Vagina (tissue), 2 donors: Measurements from ENCODE around the gene PLK2. TPM values are rescaled to one million over a fixed set of nuclear protein-coding genes. Genes with fewer than 3 reads are reported as not detected.

Experiments used
- DNase-seq, 2 donors: peaks; one replicate each; pipeline ENCODE4 v3.0.0-alpha.2; 2017; ENCODE audit errors: extremely low spot score in 2 of 2
- H3K27ac ChIP-seq: fragments of 200-600 bp; sonication (generic); one replicate; pipeline ENCODE4 v1.5.1; 2019
- H3K27me3 ChIP-seq: fragments of 200-600 bp; sonication (generic); one replicate; pipeline ENCODE4 v1.5.1; 2019
- H3K36me3 ChIP-seq, 2 donors: fragments of 200-600 bp; sonication (generic); one replicate each; pipeline ENCODE4 v1.5.1; 2017 to 2019
- H3K4me1 ChIP-seq: fragments of 200-600 bp; sonication (generic); one replicate; pipeline ENCODE4 v1.5.1; 2019
- H3K4me3 ChIP-seq, 2 donors: fragments of 200-600 bp; sonication (generic); 1 replicate in 1 of 2; 2 replicates in 1 of 2; pipeline ENCODE4 v1.5.1; 2016 to 2019
- H3K9me3 ChIP-seq: fragments of 200-600 bp; sonication (generic); one replicate; pipeline ENCODE4 v1.5.1; 2019
- CTCF ChIP-seq, 3 experiments: fragments of 450-650 bp in 2 of 3; fragments of 200-600 bp in 1 of 3; sonication (generic) in 1 of 3; IDR thresholded peaks; one replicate each; pipeline ENCODE4 v1.5.1; 2017 to 2019; ENCODE audit warnings: antibody characterized with exemption in 3 of 3, mild to moderate bottlenecking in 2 of 3, moderate library complexity in 2 of 3
- POLR2A ChIP-seq, 2 donors: fragments of 450-650 bp; IDR thresholded peaks; one replicate each; pipeline ENCODE4 v1.6.1; 2017; ENCODE audit warnings: antibody characterized with exemption in 2 of 2, mild to moderate bottlenecking in 2 of 2, moderate library complexity in 2 of 2
- POLR2AphosphoS5 ChIP-seq, 2 donors: sonication (generic); formaldehyde crosslinking; IDR thresholded peaks; one replicate each; pipeline ENCODE4 v1.9.0; 2017; ENCODE audit warnings: antibody characterized with exemption in 2 of 2, mild to moderate bottlenecking in 2 of 2, low read depth in 1 of 2; ENCODE audit not compliant: insufficient read depth in 1 of 2
- intact Hi-C: fragments of 100-400 bp; cut with DNase I; formaldehyde crosslinking; loops from one replicate; pipeline ENCODE4 v1.15.1; 2023
- total RNA-seq: library from RNA; depleted of rRNA; stranded (reverse); fragments of >200 nt; gene quantifications from one replicate; pipeline ENCODE4 v1.2.3, GENCODE V29; 2016

Gene PLK2
- total RNA-seq, 1 donor from 2014 or later, result 169 TPM

- H3K27ac ChIP-seq, result no peak overlapping the region
- no peaks in the 10 kb centered on the region for H3K4me1 ChIP-seq
- TF ChIP-seq POLR2AphosphoS5 (IDR thresholded peaks at IDR 0.05; ENCODE audit: insufficient read depth in 1 of 2, low read depth in 1 of 2) (no peak), POLR2A (IDR thresholded peaks at IDR 0.05) (no peak), CTCF (IDR thresholded peaks at IDR 0.05) (no peak)
- H3K4me3 ChIP-seq, result no peak overlapping the region
- intact Hi-C loops, result no loop called here
- H3K9me3 ChIP-seq, result no peaks in the 10 kb centered on the region
- DNase-seq, result no peak
- no peaks in the 10 kb centered on the region for H3K36me3 ChIP-seq
- H3K27me3 ChIP-seq, result no peaks in the 10 kb centered on the region
These were observed 7.1 kb upstream of the PLK2 start for GRCh38 chr5:58466939-58467338.

GRCh38 chr5:58462623-58463230 is 2.8 kb upstream of the PLK2 start:
- H3K36me3 ChIP-seq, result peaks cover 0 to under 1% of the 10 kb centered on the region in 2 donors
- intact Hi-C loops, result loop anchor here (5.0 kb wide), 2 partner anchors 575 to 680 kb away; no protein-coding TSS in a partner anchor
- H3K4me3 ChIP-seq, result no peak overlapping the region
- no peaks in the 10 kb centered on the region for H3K9me3 ChIP-seq
- no peaks in the 10 kb centered on the region for H3K4me1 ChIP-seq
- peak in 2 of 3 experiments; percentile 44 to 85 for TF ChIP-seq CTCF (IDR thresholded peaks at IDR 0.05)
- TF ChIP-seq POLR2AphosphoS5 (IDR thresholded peaks at IDR 0.05; ENCODE audit: insufficient read depth in 1 of 2, low read depth in 1 of 2), result peak in 1 of 2 donors; percentile 53
- TF ChIP-seq POLR2A (IDR thresholded peaks at IDR 0.05), result no peak
- no peak overlapping the region for H3K27ac ChIP-seq
- DNase-seq, result no peak
- H3K27me3 ChIP-seq, result no peaks in the 10 kb centered on the region

- intact Hi-C loops, result loop anchor here (5.0 kb wide), 2 partner anchors 575 to 680 kb away; no protein-coding TSS in a partner anchor
These were observed 2.3 kb upstream of the PLK2 start for GRCh38 chr5:58462154-58462553.

GRCh38 chr5:58460732-58461286 is 923 bp upstream of the PLK2 start:
- TF ChIP-seq POLR2A (IDR thresholded peaks at IDR 0.05) (no peak), POLR2AphosphoS5 (IDR thresholded peaks at IDR 0.05; ENCODE audit: insufficient read depth in 1 of 2, low read depth in 1 of 2) (peak in 1 of 2 donors; percentile 59), CTCF (IDR thresholded peaks at IDR 0.05) (peak; percentile 31 to 87 (median 74))
- intact Hi-C loops, result loop anchor here (2.0 to 5.0 kb wide), 4 partner anchors 574 to 1162 kb away; no protein-coding TSS in a partner anchor
- Histone ChIP-seq H3K27ac (peak overlapping the region; percentile 94), H3K4me3 (peak overlapping the region; percentile 81 to 87), H3K36me3 (peaks cover 0 to 10% of the 10 kb centered on the region in 2 donors), H3K9me3 (no peaks in the 10 kb centered on the region), H3K4me1 (peaks cover 17% of the 10 kb centered on the region), H3K27me3 (no peaks in the 10 kb centered on the region)
- peak in 1 of 2 donors; percentile 95 for DNase-seq

More at GRCh38 chr5:58462154-58462553, 2.3 kb upstream of the PLK2 start:
- Histone ChIP-seq H3K27ac (no peak overlapping the region), H3K36me3 (peaks cover 0 to 6% of the 10 kb centered on the region in 2 donors), H3K9me3 (no peaks in the 10 kb centered on the region), H3K4me1 (peaks cover 4% of the 10 kb centered on the region), H3K4me3 (no peak overlapping the region), H3K27me3 (no peaks in the 10 kb centered on the region)
- no peak for DNase-seq
- TF ChIP-seq POLR2A (IDR thresholded peaks at IDR 0.05), result no peak
- no peak for TF ChIP-seq CTCF (IDR thresholded peaks at IDR 0.05)
- TF ChIP-seq POLR2AphosphoS5 (IDR thresholded peaks at IDR 0.05; ENCODE audit: insufficient read depth in 1 of 2, low read depth in 1 of 2), result no peak
